ENCODE results near the gene ZFP36L2.

Gene ZFP36L2

DNA sequence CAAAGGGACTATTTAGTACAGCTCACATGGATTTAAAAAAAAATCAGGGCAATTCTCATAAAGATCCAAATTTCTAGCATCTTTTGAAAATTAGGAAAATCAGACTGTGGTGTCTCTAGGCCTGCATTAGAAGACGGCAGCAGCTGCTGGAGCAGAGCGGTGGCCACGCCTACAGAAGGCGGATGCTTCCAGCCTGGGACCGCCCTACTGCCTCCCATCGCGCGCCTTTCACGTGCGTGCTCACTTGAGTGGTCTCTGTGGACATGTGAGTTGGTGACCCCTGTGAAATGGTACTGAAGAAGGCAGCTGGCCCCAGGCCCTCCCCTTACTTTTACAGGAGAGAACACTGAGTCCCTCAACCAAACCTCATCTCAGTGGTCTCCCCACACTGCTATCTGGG lies 15.2 kb upstream of the ZFP36L2 start:
- no peak for DNase-seq

DNA sequence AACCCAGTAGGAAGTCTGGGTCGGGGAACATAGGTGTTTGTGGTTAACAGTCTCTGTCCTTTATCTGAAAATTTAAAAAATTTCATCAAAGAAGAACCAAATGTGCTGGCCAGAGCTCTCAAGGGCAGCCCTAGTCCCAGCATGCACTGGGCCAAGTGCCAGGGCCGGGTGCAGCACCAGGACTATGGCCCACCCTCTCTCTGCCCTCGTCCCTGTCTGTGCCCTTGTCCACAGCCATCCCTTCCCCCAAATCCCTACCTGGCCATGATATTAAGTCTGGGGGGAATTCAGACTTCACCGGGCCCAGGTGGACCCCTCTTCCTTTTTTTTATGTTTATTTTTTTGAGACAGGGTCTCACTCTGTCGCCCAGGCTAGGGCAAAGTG lies 14.4 kb upstream of the ZFP36L2 start:
- no peak for DNase-seq

- no peak for DNase-seq
These were observed 13.8 kb upstream of the ZFP36L2 start for GRCh38 chr2:43239981-43240765.

DNA sequence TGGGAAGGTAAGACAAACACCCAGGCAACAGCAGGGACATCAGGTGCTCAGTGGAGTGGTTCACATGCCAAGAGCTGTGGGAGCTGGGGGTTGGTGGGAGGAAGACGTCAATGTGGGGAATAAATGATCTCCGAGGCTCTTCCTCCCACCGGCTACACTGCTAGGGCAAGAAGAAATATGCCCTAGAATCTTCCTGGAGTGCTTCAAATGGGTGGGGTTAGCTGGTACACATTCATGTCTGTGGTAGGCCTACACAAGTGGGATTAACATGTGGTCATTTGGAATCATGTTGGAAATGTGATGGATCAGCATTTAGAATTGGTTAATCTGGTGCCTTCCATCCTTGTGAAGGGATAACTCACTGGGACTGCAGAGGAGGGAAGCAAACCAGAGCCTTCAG lies 12.4 kb upstream of the ZFP36L2 start:
- no peak for DNase-seq

GRCh38 chr2:43238176-43238575 lies 11.8 kb upstream of the ZFP36L2 start:
- DNase-seq = no peak

GRCh38 chr2:43233218-43234212 lies 7.1 kb upstream of the ZFP36L2 start:
- peak; percentile 88 for DNase-seq

- DNase-seq = no peak
These were observed 4.8 kb upstream of the ZFP36L2 start for GRCh38 chr2:43230951-43231827.

DNA sequence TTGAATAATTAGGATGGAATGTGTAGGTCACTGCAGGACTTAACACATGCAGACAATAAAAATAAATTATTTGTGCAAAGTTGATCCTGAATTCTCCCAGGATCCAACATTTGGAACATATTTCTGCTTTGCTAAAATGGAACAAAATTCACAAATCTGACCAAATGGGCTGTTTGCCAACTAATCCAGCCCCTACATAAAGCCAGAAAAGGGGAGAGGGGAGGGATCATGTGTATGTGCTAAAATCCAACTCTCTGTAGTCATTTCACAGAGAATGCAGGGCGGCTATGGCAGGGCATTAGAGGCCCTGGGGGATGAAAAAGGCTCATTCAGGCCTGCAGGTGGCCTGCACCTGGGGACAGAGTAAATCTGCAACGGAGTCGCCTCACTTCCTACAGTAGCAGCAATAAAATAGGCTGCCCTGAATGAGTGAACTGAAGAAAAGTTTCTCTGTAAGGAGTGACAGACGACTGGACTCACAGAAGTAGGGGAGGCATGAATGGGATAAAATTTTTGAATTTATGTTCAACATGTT lies 4.0 kb upstream of the ZFP36L2 start:
- DNase-seq = no peak

- DNase-seq = no peak
These were observed 2.6 kb upstream of the ZFP36L2 start for GRCh38 chr2:43228756-43229659.

DNA sequence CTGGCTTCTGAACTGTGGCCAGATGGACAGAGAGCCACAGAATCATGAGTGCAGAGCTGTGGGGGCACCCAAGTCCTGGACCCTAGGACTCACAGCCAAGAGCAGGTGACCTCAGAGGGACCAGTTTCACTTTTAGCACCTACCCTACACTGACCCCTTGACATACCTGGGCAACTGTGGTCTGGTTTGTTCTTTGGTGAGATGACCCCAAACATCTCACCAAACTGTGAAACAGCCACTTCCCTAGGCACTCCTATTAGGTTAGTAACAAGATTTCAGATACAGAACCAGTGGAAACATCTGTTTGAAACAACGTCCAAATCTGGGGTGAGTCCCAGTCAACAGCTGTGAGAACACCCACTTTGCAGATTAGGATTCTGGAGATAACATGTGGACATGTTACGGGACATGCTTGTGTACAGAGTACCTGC lies 1.9 kb upstream of the ZFP36L2 start:
- no peak for DNase-seq

- no peak for DNase-seq
These were observed 1.4 kb upstream of the ZFP36L2 start for GRCh38 chr2:43227830-43228281.

DNA sequence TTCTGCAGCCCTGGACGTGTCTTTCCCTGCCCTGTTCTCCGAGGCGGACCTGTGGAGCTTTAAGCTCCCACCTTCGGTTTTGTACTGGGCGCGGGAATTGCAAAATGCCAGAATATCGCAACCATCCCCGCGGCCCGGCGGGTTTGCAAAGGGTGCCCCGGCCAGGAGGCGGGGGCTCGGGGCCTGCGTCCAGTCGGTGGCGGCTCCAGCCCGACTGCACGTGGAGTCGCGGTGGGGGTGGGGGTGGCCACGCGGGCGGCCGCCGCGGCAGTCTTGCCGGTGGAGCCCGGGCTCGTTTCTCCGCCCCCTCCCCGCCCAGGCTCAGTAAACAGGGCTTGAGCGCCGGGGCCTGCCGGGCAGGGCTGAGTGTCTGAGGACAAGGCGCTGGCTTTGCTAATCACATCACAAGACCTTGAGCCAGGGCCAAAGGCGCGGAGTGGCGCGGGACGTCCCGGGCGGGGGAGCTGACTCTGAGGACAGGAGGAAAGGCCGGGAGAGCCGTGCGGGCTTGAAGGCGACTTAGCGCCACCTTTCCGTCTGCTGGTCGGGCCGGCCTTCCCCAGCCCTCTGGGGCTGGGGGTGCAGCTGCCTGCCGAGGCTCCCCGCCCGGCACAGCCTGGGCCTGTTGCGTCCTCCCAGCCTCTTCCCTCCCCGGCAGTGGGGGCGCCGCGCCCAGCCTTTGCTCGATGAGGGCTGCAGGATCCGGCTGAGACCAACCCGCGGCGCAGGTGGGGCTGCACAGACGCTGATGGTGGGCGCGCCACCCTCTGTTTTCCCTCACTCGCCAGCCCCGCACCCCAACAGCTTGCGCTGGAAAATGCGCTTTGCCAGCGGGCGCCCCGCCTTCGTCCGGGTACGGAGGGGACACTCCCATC lies 786 bp upstream of the ZFP36L2 start:
- DNase-seq = peak; percentile 59

DNA sequence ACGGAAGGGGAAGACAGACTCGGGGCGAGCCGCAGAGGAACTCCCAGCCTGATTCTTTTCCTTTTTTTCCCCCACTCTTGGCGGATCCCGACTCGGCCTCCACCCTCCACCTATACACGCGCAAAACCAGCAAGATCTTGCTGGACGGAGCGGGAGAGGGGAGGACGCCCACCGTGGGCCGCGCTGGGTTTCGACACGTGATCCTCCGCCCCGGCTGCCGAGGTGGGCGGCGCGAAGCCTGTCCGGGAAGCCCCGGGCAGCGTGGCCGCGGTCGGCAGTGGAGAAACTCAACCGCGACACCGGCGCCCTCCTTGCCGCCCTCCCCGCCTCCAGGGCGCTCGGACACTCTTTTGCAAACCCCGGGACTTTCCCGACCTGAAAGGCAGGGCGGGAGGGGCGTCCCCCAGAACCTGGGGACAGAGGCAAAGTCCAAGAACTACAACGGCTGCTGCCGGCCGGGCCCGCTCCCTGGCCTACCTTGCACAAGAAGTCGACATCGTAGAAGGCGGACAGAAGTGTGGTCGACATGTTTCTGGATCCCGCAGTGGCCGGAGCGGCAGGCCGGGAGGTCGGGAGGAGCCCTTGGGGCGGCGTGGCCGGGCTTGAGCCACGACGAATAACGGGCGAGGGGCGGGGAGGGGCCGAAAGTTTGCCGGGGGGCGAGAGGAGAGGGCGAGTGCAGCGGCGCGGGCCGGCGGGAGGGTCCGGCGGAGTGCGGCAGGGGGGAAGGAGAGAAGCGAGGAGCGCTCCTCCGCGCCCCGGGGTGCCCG lies 433 bp downstream of the ZFP36L2 start:
- no peak for DNase-seq

GRCh38 chr2:43225093-43225787 lies 1.2 kb downstream of the ZFP36L2 start:
- no peak for DNase-seq

- no peak for DNase-seq
These were observed 1.8 kb downstream of the ZFP36L2 start for GRCh38 chr2:43224571-43225092.

DNA sequence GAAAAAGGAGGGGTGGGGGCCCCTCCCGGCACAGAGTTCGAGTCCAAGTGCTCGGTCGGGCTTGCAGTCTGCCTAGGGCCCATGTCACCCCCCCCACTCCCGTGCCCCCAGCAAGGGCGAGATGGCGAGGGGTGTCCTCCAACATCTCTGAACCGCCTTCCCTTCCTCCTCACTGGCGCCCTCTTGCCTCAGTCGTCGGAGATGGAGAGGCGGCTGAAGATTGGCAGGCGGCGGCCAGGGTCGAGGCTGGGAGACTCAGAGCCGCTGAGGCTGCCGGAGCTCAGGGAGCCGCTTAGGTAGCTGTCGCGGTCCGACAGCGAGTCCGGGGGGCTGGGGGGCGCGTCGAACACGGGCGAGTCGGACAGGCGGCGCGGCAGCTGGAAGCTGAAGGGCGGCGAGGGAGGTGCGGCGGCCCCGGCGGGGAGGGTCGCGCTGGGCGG lies 2.3 kb downstream of the ZFP36L2 start:
- no peak for DNase-seq

DNA sequence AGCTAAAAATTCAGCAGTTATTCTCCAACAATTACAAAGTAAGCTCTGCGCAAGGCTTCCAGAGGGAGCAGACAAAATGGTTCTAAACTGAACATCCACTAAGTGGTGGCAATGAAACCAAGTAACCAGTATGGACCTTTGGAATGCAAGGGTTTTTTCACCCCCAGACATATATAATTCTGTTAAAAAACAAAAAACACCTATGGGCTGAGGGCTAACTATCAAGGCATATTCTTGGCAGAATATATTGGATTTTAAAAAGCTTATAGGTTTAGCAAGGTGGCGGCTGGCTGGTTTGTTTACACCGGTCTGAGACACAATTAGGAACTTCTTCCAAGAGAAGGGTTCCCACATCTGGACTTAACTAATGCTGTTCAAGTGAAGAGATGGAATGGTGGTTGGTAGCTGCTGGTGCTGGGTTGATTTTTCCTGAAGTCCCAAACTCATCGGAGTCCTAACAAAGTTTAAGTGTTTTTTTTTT lies 2.8 kb downstream of the ZFP36L2 start:
- no peak for DNase-seq

All from GF-D8 (cell line).